Ovary (tissue), 9 donors: Measurements from ENCODE around the gene SMC1A. TPM values are rescaled to one million over a fixed set of nuclear protein-coding genes. Genes with fewer than 3 reads are reported as not detected.
A peak's percentile ranks its signal among the peaks of the same experiment; 100 is the strongest.

Experiments used
- DNase-seq, 5 donors: peaks; one replicate each; pipeline ENCODE4 v3.0.0-alpha.2; 2019 to 2020
- H3K27ac ChIP-seq, 2 donors: fragments of 200-600 bp; one replicate each; pipeline versions ENCODE4 v1.5.1 to v1.8.0; 2019 to 2022
- H3K27me3 ChIP-seq: fragments of 200-600 bp; one replicate; pipeline ENCODE4 v1.8.0; 2022
- H3K36me3 ChIP-seq: fragments of 200-600 bp; sonication (generic); one replicate; pipeline ENCODE4 v1.5.1; 2019
- H3K4me1 ChIP-seq: one replicate; pipeline ENCODE4 v1.8.1; 2013; ENCODE audit warnings: mild to moderate bottlenecking, moderate library complexity; ENCODE audit not compliant: insufficient read depth
- H3K4me3 ChIP-seq: fragments of 200-600 bp; sonication (generic); one replicate; pipeline ENCODE4 v1.5.1; 2017
- H3K9me3 ChIP-seq, 2 donors: fragments of 200-600 bp in 1 of 2; sonication (generic) in 1 of 2; one replicate each; pipeline versions ENCODE4 v1.5.1 to v1.8.1; 2013 to 2019; ENCODE audit warnings: mild to moderate bottlenecking in 1 of 2, moderate library complexity in 1 of 2
- CTCF ChIP-seq, 3 donors: fragments of 450-650 bp in 2 of 3; fragments of 200-600 bp in 1 of 3; IDR thresholded peaks; one replicate each; pipeline versions ENCODE4 v1.5.1 to v1.8.0; 2016 to 2022; ENCODE audit warnings: antibody characterized with exemption in 3 of 3, mild to moderate bottlenecking in 1 of 3
- EP300 ChIP-seq: sonication (generic); formaldehyde crosslinking; IDR thresholded peaks from one replicate; pipeline ENCODE4 v1.6.1; 2017; ENCODE audit warnings: antibody characterized with exemption
- POLR2A ChIP-seq: fragments of 450-650 bp; IDR thresholded peaks from one replicate; pipeline ENCODE4 v1.6.1; 2017; ENCODE audit warnings: antibody characterized with exemption, mild to moderate bottlenecking, moderate library complexity
- WGBS, 3 donors: extraction: QIAGEN DNeasy Blood & Tissue Kit in 1 of 3; methylation state at CpG; one replicate each; pipeline versions ENCODE4 v1.1.5 to v1.1.7; 2013 to 2017; 5-methylcytosine and 5-hydroxymethylcytosine counted together
- intact Hi-C, 4 donors: fragments of 100-400 bp; cut with DNase I; formaldehyde crosslinking; loops; one replicate each; pipeline versions ENCODE4 v1.11.0 to v1.15.1; 2022 to 2023
- polyA plus RNA-seq, 2 donors: library from polyadenylated mRNA; stranded (reverse); fragments of 200-250 nt in 1 of 2; fragments of 350-450 nt in 1 of 2; fragmentation: Illumina TruSeq in 1 of 2; extraction: RNeasy Lipid Tissue Mini Kit (QIAGEN cat#74804) in 1 of 2; gene quantifications; one replicate each; pipeline ENCODE4 v1.2.3, GENCODE V29; 2013 to 2014
- total RNA-seq, 7 donors: library from RNA; depleted of rRNA in 2 of 7; stranded (reverse); fragments of >200 nt in 2 of 7; fragmentation: NEBNext Ultra II Directional in 3 of 7; extraction: Animal tissue kit (Norgen Biotek cat#: 25700) in 3 of 7; gene quantifications; one replicate each; pipeline versions ENCODE4 v1.1.0 to v1.2.4, GENCODE V29; 2016 to 2023
- donor health status: DM: no; HTN: no; CAD: no; lungs with moderate emphysema.
- donor health status: DM: no; HTN: no; CAD: no.
- donor health status: Bipolar disorder and iron deficiency.
- donor health status: DM: yes; HTN: yes; CAD: no.
- donor health status: DM: no; HTN: no; CAD: no.
- donor health status: DM: yes; HTN: yes; CAD: no.

SMC1A gene
- total and polyA plus RNA-seq, 9 donors: 12.7 to 72.4 (median 57.0) TPM

- Histone ChIP-seq H3K27me3 (no peaks in the 10 kb centered on the region), H3K27ac (peak within 1 kb of the TSS in 1 of 2 donors; percentile 54), H3K4me1 (no peaks in the 10 kb centered on the region), H3K9me3 (no peaks in the 10 kb centered on the region), H3K4me3 (peak within 1 kb of the TSS; percentile 53), H3K36me3 (no peaks in the 10 kb centered on the region)
- intact Hi-C loops: loop anchor here in 2 of 4 donors (10.0 kb wide), 1 partner anchor 119 kb away; no protein-coding TSS in a partner anchor
- TF ChIP-seq EP300 (no peak), POLR2A (peak; percentile 63), CTCF (IDR thresholded peaks at IDR 0.05) (no peak)
- WGBS, 3 donors: 22 to 35% (median 26%) methylated on average over 58 to 61 of the region's 61 CpGs
- peak; percentile 86 to 92 (median 88) for DNase-seq
These were observed 11.5 kb upstream of the SMC1A start, which contains the start of gene HSD17B10 for GRCh38 chrX:53433651-53434639. Gene HSD17B10 (minus strand): TSS chrX:53434370. CDS start chrX:53434345, 25 bp downstream.

GRCh38 chrX:53430231-53430630 is 7.8 kb upstream of the SMC1A start:
- H3K27ac ChIP-seq: no peak overlapping the region
- intact Hi-C loops: loop anchor here in 2 of 4 donors (10.0 kb wide), 1 partner anchor 115 kb away; no protein-coding TSS in a partner anchor
- 86 to 89% (median 89%) methylated on average over 9 of the region's 9 CpGs for WGBS, 3 donors

GRCh38 chrX:53429755-53430154 is 7.3 kb upstream of the SMC1A start:
- no peaks in the 10 kb centered on the region for H3K27me3 ChIP-seq
- no peaks in the 10 kb centered on the region for H3K9me3 ChIP-seq
- H3K4me3 ChIP-seq: no peak overlapping the region
- TF ChIP-seq CTCF (IDR thresholded peaks at IDR 0.05): no peak
- no peak for TF ChIP-seq EP300
- TF ChIP-seq POLR2A: no peak
- DNase-seq: no peak
- intact Hi-C loops: loop anchor here in 3 of 4 donors (10.0 kb wide), 2 partner anchors 115 to 205 kb away; partner anchors contain the start of gene KDM5C (in 1 of the 3)
- no peaks in the 10 kb centered on the region for H3K36me3 ChIP-seq
- no peak overlapping the region for H3K27ac ChIP-seq
- no peaks in the 10 kb centered on the region for H3K4me1 ChIP-seq
- WGBS, 3 donors: 89 to 91% (median 90%) methylated on average over 8 of the region's 8 CpGs

More at GRCh38 chrX:53430231-53430630, 7.8 kb upstream of the SMC1A start:
- Histone ChIP-seq H3K9me3 (no peaks in the 10 kb centered on the region), H3K4me3 (no peak overlapping the region), H3K4me1 (no peaks in the 10 kb centered on the region), H3K36me3 (no peaks in the 10 kb centered on the region), H3K27me3 (no peaks in the 10 kb centered on the region)
- DNase-seq: no peak
- TF ChIP-seq EP300: no peak
- no peak for TF ChIP-seq CTCF (IDR thresholded peaks at IDR 0.05)

GRCh38 chrX:53422861-53423306 is 430 bp upstream of the SMC1A start, which contains the start of gene RIBC1:
Gene RIBC1 (plus strand): TSS chrX:53422873. CDS start chrX:53426277, 3,404 bp downstream.
- no peak for DNase-seq
- Histone ChIP-seq H3K27me3 (no peaks in the 10 kb centered on the region), H3K9me3 (no peaks in the 10 kb centered on the region), H3K4me1 (peaks cover 6% of the 10 kb centered on the region), H3K4me3 (peak within 1 kb of the TSS; percentile 88), H3K36me3 (no peaks in the 10 kb centered on the region), H3K27ac (peak within 1 kb of the TSS; percentile 69 to 90)
- TF ChIP-seq POLR2A: no peak
- no peak for TF ChIP-seq CTCF (IDR thresholded peaks at IDR 0.05)
- no peak for TF ChIP-seq EP300
- intact Hi-C loops: loop anchor here in 1 of 4 donors (10.0 kb wide), 1 partner anchor 198 kb away; the partner anchor contains the start of gene KDM5C
- 2 to 10% (median 2%) methylated on average over 17 of the region's 17 CpGs for whole genome bisulfite sequencing, 3 donors
